Nephron (organoid): Measurements from ENCODE around the gene TNF.
"Not testable (repeated sequence)": the region's sequence is repeated elsewhere in the genome, so short reads cannot be mapped to it uniquely, and the experiment has no call there.

Experiments used
- H3K27ac Mint-ChIP-seq, 3 experiments: 2 replicates each; pipeline ENCODE4 v1.8.0; 2020; ENCODE audit warnings: mixed read lengths in 3 of 3, mild to moderate bottlenecking in 2 of 3, moderate library complexity in 1 of 3
- H3K27me3 Mint-ChIP-seq: 2 replicates; pipeline ENCODE4 v1.8.0; 2021; ENCODE audit warnings: low read depth, mild to moderate bottlenecking, moderate library complexity, mixed read lengths
- H3K36me3 Mint-ChIP-seq: 2 replicates; pipeline ENCODE4 v1.8.0; 2020; ENCODE audit warnings: low read depth, mixed read lengths
- H3K4me1 Mint-ChIP-seq: 2 replicates; pipeline ENCODE4 v1.8.0; 2020; ENCODE audit warnings: mixed read lengths
- H3K4me3 Mint-ChIP-seq, 3 experiments: 2 replicates each; pipeline ENCODE4 v1.8.0; 2020; ENCODE audit warnings: mild to moderate bottlenecking in 3 of 3, mixed read lengths in 3 of 3, moderate library complexity in 2 of 3
- H3K9me3 Mint-ChIP-seq: 2 replicates; pipeline ENCODE4 v1.8.0; 2020; ENCODE audit warnings: mixed read lengths
- CTCF ChIP-seq, 3 experiments: fragments of 200-600 bp; sonication (generic); IDR thresholded peaks; one replicate each; pipeline ENCODE4 v1.5.0; 2021; ENCODE audit warnings: antibody characterized with exemption in 3 of 3; ENCODE audit not compliant: unreplicated experiment in 3 of 3

TNF gene

GRCh38 chr6:31586008-31586407 lies 10.6 kb downstream of the TNF start, which contains the start of gene LST1:
TSS of gene LST1 (plus strand) at chr6:31586277. CDS start at chr6:31587300, 1,023 bp downstream.
- TF ChIP-seq CTCF (IDR thresholded peaks at IDR 0.05; ENCODE audit: unreplicated experiment in 3 of 3) = no peak
- H3K27ac Mint-ChIP-seq = peak within 1 kb of the TSS in 2 of 3 experiments; percentile 75
- peaks cover 27% of the 10 kb centered on the region for H3K4me1 Mint-ChIP-seq
- H3K9me3 Mint-ChIP-seq = no peaks in the 10 kb centered on the region
- peak within 1 kb of the TSS in 1 of 3 experiments; percentile 35 for H3K4me3 Mint-ChIP-seq
- no peaks in the 10 kb centered on the region for H3K36me3 Mint-ChIP-seq
- H3K27me3 Mint-ChIP-seq = peaks cover 11% of the 10 kb centered on the region

GRCh38 chr6:31586599-31587281 lies 11.4 kb downstream of the TNF start:
- peak overlapping the region in 1 of 3 experiments; percentile 30 for H3K4me3 Mint-ChIP-seq
- no peaks in the 10 kb centered on the region for H3K9me3 Mint-ChIP-seq
- H3K27ac Mint-ChIP-seq = peak overlapping the region in 2 of 3 experiments; percentile 75
- peaks cover 21% of the 10 kb centered on the region for H3K4me1 Mint-ChIP-seq
- H3K27me3 Mint-ChIP-seq = peaks cover 11% of the 10 kb centered on the region
- H3K36me3 Mint-ChIP-seq = no peaks in the 10 kb centered on the region
- no peak for TF ChIP-seq CTCF (IDR thresholded peaks at IDR 0.05; ENCODE audit: unreplicated experiment in 3 of 3)

GRCh38 chr6:31587791-31588777 lies 12.7 kb downstream of the TNF start:
- Mint-ChIP-seq H3K27ac (peak overlapping the region in 2 of 3 experiments; percentile 75 to 91), H3K9me3 (no peaks in the 10 kb centered on the region), H3K4me1 (peaks cover 18% of the 10 kb centered on the region), H3K4me3 (peak overlapping the region in 2 of 3 experiments; percentile 45 to 54), H3K27me3 (peaks cover 11% of the 10 kb centered on the region), H3K36me3 (no peaks in the 10 kb centered on the region)
- no peak for TF ChIP-seq CTCF (IDR thresholded peaks at IDR 0.05; ENCODE audit: unreplicated experiment in 3 of 3)

GRCh38 chr6:31588871-31589650 lies 13.7 kb downstream of the TNF start:
- H3K36me3 Mint-ChIP-seq = no peaks in the 10 kb centered on the region
- no peak for TF ChIP-seq CTCF (IDR thresholded peaks at IDR 0.05; ENCODE audit: unreplicated experiment in 3 of 3)
- peaks cover 18% of the 10 kb centered on the region for H3K4me1 Mint-ChIP-seq
- peak overlapping the region in 2 of 3 experiments; percentile 31 to 38 for H3K27ac Mint-ChIP-seq
- H3K9me3 Mint-ChIP-seq = no peaks in the 10 kb centered on the region
- no peak overlapping the region for H3K4me3 Mint-ChIP-seq
- peaks cover 11% of the 10 kb centered on the region for H3K27me3 Mint-ChIP-seq

- peaks cover 14% of the 10 kb centered on the region for H3K27me3 Mint-ChIP-seq
- H3K9me3 Mint-ChIP-seq, H3K36me3 Mint-ChIP-seq: not testable (repeated sequence)
Observed at GRCh38 chr6:31590691-31591090, 15.3 kb downstream of the TNF start.

More at GRCh38 chr6:31590691-31591090, 15.3 kb downstream of the TNF start:
- H3K4me1 Mint-ChIP-seq = peaks cover 16% of the 10 kb centered on the region
- not testable (repeated sequence) for H3K27ac Mint-ChIP-seq, H3K4me3 Mint-ChIP-seq
